Gastrocnemius medialis (tissue), 4 donors: ENCODE measurements around the gene ICOS.

Experiments
- CTCF ChIP-seq, 5 experiments: fragments of 450-650 bp in 3 of 5; fragments of 200-600 bp in 2 of 5; sonication (generic) in 2 of 5; IDR thresholded peaks in 4 of 5; conservative IDR thresholded peaks in 1 of 5; 1 replicate in 4 of 5; 2 replicates in 1 of 5; pipeline ENCODE4 v1.5.1; 2016 to 2019; ENCODE audit warnings: antibody characterized with exemption in 5 of 5, mild to moderate bottlenecking in 3 of 5, moderate library complexity in 3 of 5
- POLR2A ChIP-seq, 2 donors: fragments of 450-650 bp; IDR thresholded peaks; one replicate each; pipeline ENCODE4 v1.6.1; 2017; ENCODE audit warnings: antibody characterized with exemption in 2 of 2, mild to moderate bottlenecking in 2 of 2, moderate library complexity in 2 of 2

GRCh38 chr2:203934711-203935438 lies 1.7 kb upstream of the ICOS start:
- TF ChIP-seq POLR2A (IDR thresholded peaks at IDR 0.05) (no peak), CTCF (IDR thresholded peaks at IDR 0.05 in 4 of 5, conservative IDR thresholded peaks at IDR 0.05 in 1 of 5) (no peak)
